Gastrocnemius medialis (tissue), 4 donors: ENCODE results near the gene AMER1. TPM values are rescaled to one million over a fixed set of nuclear protein-coding genes. Genes with fewer than 3 reads are reported as not detected.

Experiments
- ATAC-seq, 2 donors: fragments of 150-250 bp; one replicate each; pipeline ENCODE4 v1.9.1; 2016
- DNase-seq, 2 donors: peaks; one replicate each; pipeline ENCODE4 v3.0.0-alpha.2; 2019
- H3K27ac ChIP-seq, 4 donors: fragments of 200-600 bp; sonication (generic); 1 replicate in 1 of 4; 2 replicates in 3 of 4; pipeline ENCODE4 v1.5.1; 2016 to 2018; ENCODE audit warnings: mild to moderate bottlenecking in 2 of 4, moderate library complexity in 1 of 4
- H3K27me3 ChIP-seq, 3 donors: fragments of 200-600 bp; sonication (generic) in 2 of 3; 1 replicate in 1 of 3; 2 replicates in 2 of 3; pipeline versions ENCODE4 v1.5.1 to v1.6.0; 2016 to 2019; ENCODE audit warnings: mild to moderate bottlenecking in 1 of 3, moderate library complexity in 1 of 3
- H3K36me3 ChIP-seq, 2 donors: fragments of 200-600 bp; sonication (generic) in 1 of 2; one replicate each; pipeline ENCODE4 v1.5.1; 2017 to 2018
- H3K4me1 ChIP-seq, 2 donors: fragments of 200-600 bp; sonication (generic) in 1 of 2; one replicate each; pipeline ENCODE4 v1.5.1; 2016 to 2017; ENCODE audit warnings: mild to moderate bottlenecking in 2 of 2
- H3K4me3 ChIP-seq, 4 donors: fragments of 200-600 bp; sonication (generic) in 3 of 4; 1 replicate in 1 of 4; 2 replicates in 3 of 4; pipeline ENCODE4 v1.5.1; 2016 to 2019; ENCODE audit warnings: mild to moderate bottlenecking in 2 of 4
- H3K9me3 ChIP-seq, 3 donors: fragments of 200-600 bp; sonication (generic) in 2 of 3; 1 replicate in 1 of 3; 2 replicates in 2 of 3; pipeline ENCODE4 v1.5.1; 2016 to 2019
- CTCF ChIP-seq, 5 experiments: fragments of 450-650 bp in 3 of 5; fragments of 200-600 bp in 2 of 5; sonication (generic) in 2 of 5; IDR thresholded peaks in 4 of 5; conservative IDR thresholded peaks in 1 of 5; 1 replicate in 4 of 5; 2 replicates in 1 of 5; pipeline ENCODE4 v1.5.1; 2016 to 2019; ENCODE audit warnings: antibody characterized with exemption in 5 of 5, mild to moderate bottlenecking in 3 of 5, moderate library complexity in 3 of 5
- POLR2A ChIP-seq, 2 donors: fragments of 450-650 bp; IDR thresholded peaks; one replicate each; pipeline ENCODE4 v1.6.1; 2017; ENCODE audit warnings: antibody characterized with exemption in 2 of 2, mild to moderate bottlenecking in 2 of 2, moderate library complexity in 2 of 2
- in situ Hi-C, 4 donors: fragments of 200-750 bp; cut with MboI; loops; one replicate each; pipeline versions ENCODE4 v1.15.0 to v1.8.0; 2017; ENCODE audit warnings: low sequenced_read_pairs in 4 of 4
- intact Hi-C: fragments of 100-400 bp; cut with DNase I; formaldehyde crosslinking; loops from one replicate; pipeline ENCODE4 v1.15.1; 2023; ENCODE audit warnings: low total_unique reads
- total RNA-seq, 4 donors: library from RNA; depleted of rRNA; stranded (reverse); fragments of >200 nt; gene quantifications; one replicate each; pipeline versions ENCODE4 v1.1.0 to v1.2.3, GENCODE V29; 2016

AMER1 gene
- total RNA-seq, 4 donors from 2014 or later = 4.3 to 10.0 (median 6.7) TPM

GRCh38 chrX:64169988-64170387, 35.5 kb downstream of the AMER1 start:
- H3K36me3 ChIP-seq = no peaks in the 10 kb centered on the region
- H3K4me3 ChIP-seq = no peak overlapping the region
- no peaks in the 10 kb centered on the region for H3K9me3 ChIP-seq
- DNase-seq = no peak
- in situ Hi-C loops = no loop called here
- no peak overlapping the region for H3K27ac ChIP-seq
- no peak for ATAC-seq
- intact Hi-C loops = no loop called here
- TF ChIP-seq POLR2A (IDR thresholded peaks at IDR 0.05) (no peak), CTCF (IDR thresholded peaks at IDR 0.05 in 4 of 5, conservative IDR thresholded peaks at IDR 0.05 in 1 of 5) (no peak)
- no peaks in the 10 kb centered on the region for H3K4me1 ChIP-seq
- no peaks in the 10 kb centered on the region for H3K27me3 ChIP-seq

GRCh38 chrX:64152857-64153256, 52.7 kb downstream of the AMER1 start:
- H3K9me3 ChIP-seq = peaks cover 0 to 3% (median 0%) of the 10 kb centered on the region in 3 donors
- no peaks in the 10 kb centered on the region for H3K36me3 ChIP-seq
- H3K27me3 ChIP-seq = no peaks in the 10 kb centered on the region
- DNase-seq (no peak), ATAC-seq (no peak)
- TF ChIP-seq POLR2A (IDR thresholded peaks at IDR 0.05) (no peak), CTCF (IDR thresholded peaks at IDR 0.05 in 4 of 5, conservative IDR thresholded peaks at IDR 0.05 in 1 of 5) (no peak)
- no peak overlapping the region for H3K27ac ChIP-seq
- intact Hi-C loops (no loop called here), in situ Hi-C loops (no loop called here)
- no peaks in the 10 kb centered on the region for H3K4me1 ChIP-seq
- H3K4me3 ChIP-seq = no peak overlapping the region

DNA sequence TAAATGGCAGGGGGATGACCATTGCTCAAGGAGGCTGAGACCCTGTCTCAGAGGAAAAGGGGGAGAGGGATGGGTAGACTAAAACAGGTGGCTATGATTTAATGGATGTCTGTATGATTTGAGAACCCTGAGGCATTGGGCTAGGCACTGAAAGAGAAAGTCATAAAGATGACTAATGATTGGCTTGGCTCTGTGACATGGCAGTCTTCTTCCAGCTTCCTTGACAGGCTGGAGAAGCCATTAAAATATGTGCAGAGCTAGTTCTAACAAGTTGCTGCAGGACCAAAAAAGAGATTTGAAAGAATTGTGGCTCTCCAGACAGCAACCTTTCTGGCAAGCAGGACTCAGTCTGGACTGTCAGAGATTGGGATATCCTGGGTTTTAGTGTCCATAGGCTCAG, 53.6 kb downstream of the AMER1 start:
- in situ Hi-C loops = no loop called here
- no peak for DNase-seq
- H3K27me3 ChIP-seq = no peaks in the 10 kb centered on the region
- no peaks in the 10 kb centered on the region for H3K36me3 ChIP-seq
- intact Hi-C loops = no loop called here
- H3K4me3 ChIP-seq = no peak overlapping the region
- no peaks in the 10 kb centered on the region for H3K9me3 ChIP-seq
- no peak overlapping the region for H3K27ac ChIP-seq
- H3K4me1 ChIP-seq = no peaks in the 10 kb centered on the region
- no peak for ATAC-seq
- TF ChIP-seq CTCF (IDR thresholded peaks at IDR 0.05 in 4 of 5, conservative IDR thresholded peaks at IDR 0.05 in 1 of 5) (no peak), POLR2A (IDR thresholded peaks at IDR 0.05) (no peak)

GRCh38 chrX:64150775-64151174, 54.7 kb downstream of the AMER1 start:
- in situ Hi-C loops = no loop called here
- no peak for DNase-seq
- no peak for TF ChIP-seq POLR2A (IDR thresholded peaks at IDR 0.05)
- H3K4me3 ChIP-seq = no peak overlapping the region
- H3K4me1 ChIP-seq = no peaks in the 10 kb centered on the region
- no peak overlapping the region for H3K27ac ChIP-seq
- no peaks in the 10 kb centered on the region for H3K9me3 ChIP-seq
- H3K36me3 ChIP-seq = no peaks in the 10 kb centered on the region
- no peaks in the 10 kb centered on the region for H3K27me3 ChIP-seq
- intact Hi-C loops = no loop called here
- ATAC-seq = no peak

Other genes starting within 250 kb of the AMER1 start
- 10 to 100 TPM; 11.4 to 35.9 (median 27.1) TPM for gene ASB12, start 24.9 kb upstream of the AMER1 start, total RNA-seq
- gene MTMR8, start 189.7 kb upstream of the AMER1 start, total RNA-seq = 1 to 10 TPM in 1 of 4 donors, under 1 TPM in 3; 0.46 to 1.1 (median 0.92) TPM